OCI-LY1 (cell line): ENCODE results near the gene POLD2.

Experiments
- H2AFZ ChIP-seq: fragments of 200-600 bp; sonication (generic), shearing (Covaris generic); 2 replicates; pipeline ENCODE4 v1.6.0; 2014; ENCODE audit warnings: antibody characterized with exemption, mild to moderate bottlenecking, low read length
- H3F3A ChIP-seq: fragments of 200-600 bp; sonication (generic), shearing (Covaris generic); 2 replicates; pipeline ENCODE4 v1.6.0; 2014; ENCODE audit warnings: mild to moderate bottlenecking, antibody characterized with exemption, low read length, moderate library complexity; ENCODE audit not compliant: insufficient read depth
- H3K27ac ChIP-seq: fragments of 200-600 bp; sonication (generic); 2 replicates; pipeline ENCODE4 v1.5.1; 2014; ENCODE audit warnings: low read length, mixed run types, mild to moderate bottlenecking, low read depth; ENCODE audit not compliant: poor library complexity, severe bottlenecking
- H3K27me3 ChIP-seq: fragments of 200-600 bp; sonication (generic); 2 replicates; pipeline ENCODE4 v1.6.0; 2014; ENCODE audit warnings: antibody characterized with exemption, mild to moderate bottlenecking, low read length, moderate library complexity; ENCODE audit not compliant: insufficient read depth
- H3K36me3 ChIP-seq: fragments of 200-600 bp; sonication (generic); 2 replicates; pipeline ENCODE4 v1.6.1; 2014; ENCODE audit warnings: mild to moderate bottlenecking, antibody characterized with exemption, low read length, moderate library complexity, mixed read lengths; ENCODE audit not compliant: insufficient read depth
- H3K4me1 ChIP-seq: fragments of 200-600 bp; sonication (generic); 2 replicates; pipeline ENCODE4 v1.5.1; 2014; ENCODE audit warnings: mild to moderate bottlenecking, low read length, moderate library complexity; ENCODE audit not compliant: insufficient read depth, severe bottlenecking
- H3K4me2 ChIP-seq: fragments of 200-600 bp; sonication (generic), shearing (Covaris generic); 2 replicates; pipeline ENCODE4 v1.6.1; 2014; ENCODE audit warnings: low read length
- H3K4me3 ChIP-seq: fragments of 200-600 bp; sonication (generic); 2 replicates; pipeline ENCODE4 v1.5.1; 2014; ENCODE audit warnings: low read length, low read depth, mild to moderate bottlenecking, mixed read lengths; ENCODE audit not compliant: poor library complexity, severe bottlenecking
- H3K79me2 ChIP-seq: fragments of 200-600 bp; shearing (Covaris generic); 2 replicates; pipeline ENCODE4 v1.6.1; 2016; ENCODE audit warnings: mixed run types, low read length, mixed read lengths; ENCODE audit not compliant: insufficient read depth
- H3K9ac ChIP-seq: fragments of 200-600 bp; sonication (generic), shearing (Covaris generic); 2 replicates; pipeline ENCODE4 v1.6.1; 2014; ENCODE audit warnings: mild to moderate bottlenecking, low read length, mixed read lengths
- H3K9me2 ChIP-seq: fragments of 200-600 bp; sonication (generic), shearing (Covaris generic); 2 replicates; pipeline ENCODE4 v1.6.1; 2014; ENCODE audit warnings: low read depth, mild to moderate bottlenecking, low read length, mixed read lengths
- H3K9me3 ChIP-seq: fragments of 200-600 bp; shearing (Covaris generic); 2 replicates; pipeline ENCODE4 v1.6.1; 2014; ENCODE audit warnings: low read length, mixed read lengths
- H4K20me1 ChIP-seq: fragments of 200-600 bp; sonication (generic), shearing (Covaris generic); 2 replicates; pipeline ENCODE4 v1.6.0; 2016; ENCODE audit warnings: mild to moderate bottlenecking, low read length; ENCODE audit not compliant: insufficient read depth
- CTCF ChIP-seq: fragments of 200-600 bp; sonication (generic), shearing (Covaris generic); IDR thresholded peaks from 2 replicates; pipeline ENCODE4 v1.5.1; 2017; ENCODE audit warnings: mild to moderate bottlenecking, antibody characterized with exemption, low read length, moderate library complexity, mixed read lengths
- EZH2 ChIP-seq: fragments of 200-600 bp; sonication (generic), shearing (Covaris generic); IDR thresholded peaks from 2 replicates; pipeline ENCODE4 v1.8.0; 2017; ENCODE audit warnings: borderline replicate concordance, mixed run types, mild to moderate bottlenecking, antibody characterized with exemption, low read length, moderate library complexity, mixed read lengths

Gene POLD2

GRCh38 chr7:44145969-44146911, 22.9 kb upstream of the POLD2 start:
- Histone ChIP-seq H3K9ac (no peak overlapping the region), H3K79me2 (no peaks in the 10 kb centered on the region), H4K20me1 (no peaks in the 10 kb centered on the region), H3K36me3 (no peaks in the 10 kb centered on the region), H3K4me1 (no peaks in the 10 kb centered on the region), H3K27me3 (no peaks in the 10 kb centered on the region), H3K9me2 (no peaks in the 10 kb centered on the region), H3K4me3 (peak overlapping the region; percentile 37), H3K9me3 (no peaks in the 10 kb centered on the region), H3K27ac (no peak overlapping the region), H3K4me2 (peak overlapping the region; percentile 48; the same call in 1 of the 2 replicates), H2AFZ (no peak overlapping the region), H3F3A (no peaks in the 10 kb centered on the region)
- TF ChIP-seq CTCF = no peak
- no peak for TF ChIP-seq EZH2

- Histone ChIP-seq H4K20me1 (no peaks in the 10 kb centered on the region), H3K4me3 (no peak overlapping the region), H3K9me3 (no peaks in the 10 kb centered on the region), H3K9ac (no peak overlapping the region), H3K36me3 (no peaks in the 10 kb centered on the region), H3F3A (no peaks in the 10 kb centered on the region), H3K27ac (no peak overlapping the region), H2AFZ (no peak overlapping the region), H3K4me2 (no peak overlapping the region), H3K9me2 (no peaks in the 10 kb centered on the region), H3K4me1 (no peaks in the 10 kb centered on the region), H3K79me2 (no peaks in the 10 kb centered on the region), H3K27me3 (no peaks in the 10 kb centered on the region)
- TF ChIP-seq CTCF (no peak), EZH2 (no peak)
These were observed 22.2 kb upstream of the POLD2 start for GRCh38 chr7:44145479-44145968.

GRCh38 chr7:44144968-44145478, 21.7 kb upstream of the POLD2 start:
- no peaks in the 10 kb centered on the region for H3K27me3 ChIP-seq
- no peaks in the 10 kb centered on the region for H4K20me1 ChIP-seq
- H3K4me2 ChIP-seq = no peak overlapping the region
- no peaks in the 10 kb centered on the region for H3K9me2 ChIP-seq
- H3K4me1 ChIP-seq = no peaks in the 10 kb centered on the region
- no peak overlapping the region for H3K27ac ChIP-seq
- H3K9me3 ChIP-seq = no peaks in the 10 kb centered on the region
- no peaks in the 10 kb centered on the region for H3K79me2 ChIP-seq
- TF ChIP-seq CTCF = no peak
- TF ChIP-seq EZH2 = no peak
- no peaks in the 10 kb centered on the region for H3K36me3 ChIP-seq
- no peaks in the 10 kb centered on the region for H3F3A ChIP-seq
- no peak overlapping the region for H2AFZ ChIP-seq
- H3K9ac ChIP-seq = no peak overlapping the region
- no peak overlapping the region for H3K4me3 ChIP-seq
